PFSK-1 (cell line): ENCODE results near the gene MAP3K12.

ENCODE experiments used
- FOXP2 ChIP-seq: optimal IDR thresholded peaks from 2 replicates; pipeline ENCODE3; 2011; ENCODE audit warnings: borderline replicate concordance, control low read depth, inconsistent platforms; ENCODE audit not compliant: insufficient read depth; ENCODE audit errors: extremely low read length, extremely low read depth
- POLR2AphosphoS5 ChIP-seq: IDR thresholded peaks from 2 replicates; pipeline ENCODE4 v1.6.1; 2012; ENCODE audit warnings: low read depth, mild to moderate bottlenecking, control low read depth, low read length, moderate library complexity
- REST ChIP-seq, 2 experiments: IDR thresholded peaks; 2 replicates each; pipeline versions ENCODE4 v1.6.1 to v1.8.0; 2011 to 2012; ENCODE audit warnings: low read depth in 2 of 2, low read length in 2 of 2, control low read depth in 1 of 2, inconsistent platforms in 1 of 2, mild to moderate bottlenecking in 1 of 2, moderate library complexity in 1 of 2; ENCODE audit not compliant: insufficient read depth in 1 of 2
- SIN3A ChIP-seq: IDR thresholded peaks from 2 replicates; pipeline ENCODE4 v1.6.1; 2012; ENCODE audit warnings: mild to moderate bottlenecking, low read length, moderate library complexity, borderline replicate concordance; ENCODE audit not compliant: insufficient read depth
- TAF1 ChIP-seq: IDR thresholded peaks from 2 replicates; pipeline ENCODE4 v1.6.1; 2012; ENCODE audit warnings: low read length, control low read depth, borderline replicate concordance; ENCODE audit not compliant: insufficient read depth

Gene MAP3K12

GRCh38 chr12:53504004-53504920 lies 5.0 kb upstream of the MAP3K12 start:
- TF ChIP-seq REST (IDR thresholded peaks at IDR 0.05; ENCODE audit: insufficient read depth in 1 of 2, low read depth in 2 of 2, low read length in 2 of 2): no peak

DNA sequence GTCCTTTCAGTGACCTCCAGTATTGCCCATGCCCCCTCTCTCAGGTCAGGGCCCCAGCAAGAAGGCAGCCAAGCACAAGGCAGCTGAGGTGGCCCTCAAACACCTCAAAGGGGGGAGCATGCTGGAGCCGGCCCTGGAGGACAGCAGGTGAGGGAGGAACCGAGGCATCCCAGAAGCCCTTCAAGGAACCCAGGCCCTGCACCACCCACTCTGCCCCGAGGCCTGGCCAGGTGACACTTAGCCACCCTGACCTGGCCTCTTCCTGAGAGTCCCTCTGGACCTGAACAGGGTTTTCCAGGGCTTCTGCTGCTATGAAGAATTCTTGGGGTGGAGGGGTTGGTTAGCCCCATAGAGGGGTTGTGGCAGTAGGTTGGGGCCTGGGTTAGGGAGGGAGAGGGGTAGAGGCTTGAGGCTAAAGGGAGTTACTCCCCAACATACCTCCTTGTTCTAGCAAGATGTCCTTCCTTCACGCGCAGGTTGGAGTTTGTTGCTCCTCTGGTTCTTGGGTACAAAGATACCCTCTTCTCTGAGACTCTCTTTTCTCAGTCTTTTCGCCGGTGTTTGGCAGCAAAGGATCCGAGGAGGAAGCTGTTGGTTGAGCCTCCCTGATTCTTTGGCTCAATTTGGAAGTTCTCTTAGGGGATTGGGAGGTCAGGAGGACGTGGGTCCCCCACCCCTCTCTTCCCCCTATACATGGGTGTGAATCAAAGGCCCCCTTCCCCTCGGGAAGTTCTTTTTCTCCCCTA lies 3.9 kb upstream of the MAP3K12 start:
- TF ChIP-seq POLR2AphosphoS5 (no peak), FOXP2 (no peak), REST (IDR thresholded peaks at IDR 0.05; ENCODE audit: insufficient read depth in 1 of 2, low read depth in 2 of 2, low read length in 2 of 2) (no peak), SIN3A (no peak), TAF1 (no peak)

DNA sequence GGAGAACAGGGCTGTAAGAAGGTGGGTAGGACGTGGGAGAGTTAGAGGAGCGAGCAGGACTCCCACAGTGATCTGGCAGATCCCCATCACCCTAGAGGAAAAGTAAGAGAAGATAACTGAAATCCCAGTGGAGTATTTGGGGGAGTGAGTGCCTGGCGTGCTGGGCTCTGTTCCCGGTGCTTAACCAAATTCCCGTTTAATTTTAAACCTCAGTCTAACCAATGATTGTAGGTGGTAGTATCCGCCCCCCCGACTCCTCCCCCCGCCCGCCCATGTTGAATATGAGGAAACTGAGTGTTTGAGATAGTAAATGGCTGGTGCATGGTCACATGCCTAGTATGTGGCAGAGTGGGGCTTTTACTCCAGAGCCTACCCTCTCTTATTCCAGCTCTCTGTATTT lies 3.1 kb upstream of the MAP3K12 start:
- TF ChIP-seq POLR2AphosphoS5: no peak
- TF ChIP-seq TAF1: no peak
- TF ChIP-seq REST (IDR thresholded peaks at IDR 0.05; ENCODE audit: insufficient read depth in 1 of 2, low read depth in 2 of 2, low read length in 2 of 2): no peak
- no peak for TF ChIP-seq SIN3A
- no peak for TF ChIP-seq FOXP2

- no peak for TF ChIP-seq REST (IDR thresholded peaks at IDR 0.05; ENCODE audit: insufficient read depth in 1 of 2, low read depth in 2 of 2, low read length in 2 of 2)
- TF ChIP-seq POLR2AphosphoS5: peak; percentile 26; the same call in 1 of the 2 replicates
Observed at GRCh38 chr12:53501615-53502181, 2.4 kb upstream of the MAP3K12 start.
